SK-N-MC (cell line): ENCODE data around the gene RGS6.

Experiments
- DNase-seq: peaks from one replicate; pipeline ENCODE4 v3.0.0-alpha.2; 2011; ENCODE audit warnings: low read depth, low spot score
- H3K27ac ChIP-seq: fragments of 200-600 bp; sonication (generic); 2 replicates; pipeline ENCODE4 v1.5.1; 2016; ENCODE audit warnings: mixed run types
- H3K36me3 ChIP-seq: fragments of 200-600 bp; sonication (generic); 2 replicates; pipeline ENCODE4 v1.6.1; 2017; ENCODE audit warnings: antibody characterized with exemption, low read length, mixed read lengths; ENCODE audit not compliant: insufficient read depth
- H3K4me3 ChIP-seq: fragments of 200-600 bp; sonication (generic); 2 replicates; pipeline ENCODE4 v1.5.1; 2016
- H3K9ac ChIP-seq: fragments of 200-600 bp; sonication (generic); 2 replicates; pipeline ENCODE4 v1.8.0; 2017; ENCODE audit warnings: mixed run types, mixed read lengths; ENCODE audit not compliant: insufficient read length
- H3K9me3 ChIP-seq: fragments of 200-600 bp; sonication (generic); 2 replicates; pipeline ENCODE4 v1.6.1; 2017; ENCODE audit warnings: low read depth, mild to moderate bottlenecking, antibody characterized with exemption, low read length, moderate library complexity, mixed read lengths
- EZH2 ChIP-seq: fragments of 200-600 bp; sonication (generic); IDR thresholded peaks from one replicate; pipeline ENCODE4 v1.6.1; 2017; ENCODE audit warnings: antibody characterized with exemption
- FOXP2 ChIP-seq: optimal IDR thresholded peaks from 2 replicates; pipeline ENCODE3; 2011; ENCODE audit warnings: mild to moderate bottlenecking, moderate library complexity; ENCODE audit not compliant: insufficient read depth; ENCODE audit errors: extremely low read length, control extremely low read depth
- POLR2AphosphoS5 ChIP-seq: IDR thresholded peaks from 2 replicates; pipeline ENCODE4 v1.6.1; 2012; ENCODE audit warnings: mild to moderate bottlenecking, low read depth, low read length, borderline replicate concordance

RGS6 gene

DNA sequence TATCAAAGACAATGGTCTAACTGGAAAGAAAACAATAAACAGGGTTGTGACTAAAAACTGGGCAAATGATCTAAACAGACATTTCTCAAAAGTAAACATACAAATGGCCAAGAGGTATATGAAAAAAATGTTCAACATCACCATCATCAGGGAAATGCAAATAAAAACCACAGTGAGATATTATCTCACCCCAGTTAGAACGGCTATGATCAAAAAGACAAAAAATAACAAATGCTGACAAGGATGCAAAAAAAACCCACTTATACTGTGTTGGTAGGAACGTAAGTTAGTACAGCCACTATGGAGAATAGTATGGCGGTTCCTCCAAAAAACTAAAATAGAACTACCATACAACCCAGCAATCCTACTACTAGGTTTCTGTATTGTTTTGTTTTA lies 470.1 kb downstream of the RGS6 start:
- DNase-seq: no peak
- Histone ChIP-seq H3K36me3 (no peaks in the 10 kb centered on the region), H3K9ac (no peak overlapping the region), H3K9me3 (no peaks in the 10 kb centered on the region), H3K4me3 (no peak overlapping the region), H3K27ac (no peak overlapping the region)
- TF ChIP-seq FOXP2 (no peak), POLR2AphosphoS5 (no peak), EZH2 (no peak)

DNA sequence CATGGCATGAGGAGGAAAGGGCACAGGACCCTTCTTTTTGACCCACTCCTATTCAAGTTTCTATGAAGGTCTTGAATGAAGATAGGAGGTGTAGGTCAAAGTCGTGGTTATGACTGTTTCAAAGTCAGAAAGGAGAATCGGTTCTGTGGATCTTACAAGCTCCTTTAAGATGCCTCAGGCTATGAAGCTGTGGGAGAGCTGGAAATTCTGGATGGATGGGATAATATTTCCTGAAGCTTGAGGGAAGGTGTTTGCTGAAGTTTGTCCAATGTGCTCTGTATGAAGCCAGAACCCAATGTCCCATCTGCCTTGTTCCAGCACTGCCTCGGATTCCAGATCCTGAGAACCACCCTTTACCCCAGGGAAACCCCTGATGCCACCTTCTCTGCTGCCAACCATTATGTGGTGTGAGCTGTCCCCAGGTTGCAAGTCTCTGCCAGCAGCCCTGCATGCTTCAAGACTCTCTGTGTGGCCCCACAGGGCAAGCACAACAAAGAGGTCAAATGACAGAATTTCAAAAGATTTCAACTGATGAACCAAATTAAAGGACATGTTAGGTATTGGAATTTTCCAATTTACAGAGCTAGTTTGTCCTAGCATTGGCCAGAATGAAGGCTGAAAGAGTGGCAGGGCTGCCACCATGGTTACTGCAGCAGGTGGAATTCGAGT lies 472.0 kb downstream of the RGS6 start:
- Histone ChIP-seq H3K36me3 (no peaks in the 10 kb centered on the region), H3K9me3 (no peaks in the 10 kb centered on the region), H3K9ac (no peak overlapping the region), H3K4me3 (no peak overlapping the region), H3K27ac (no peak overlapping the region)
- DNase-seq: no peak
- TF ChIP-seq EZH2: no peak

DNA sequence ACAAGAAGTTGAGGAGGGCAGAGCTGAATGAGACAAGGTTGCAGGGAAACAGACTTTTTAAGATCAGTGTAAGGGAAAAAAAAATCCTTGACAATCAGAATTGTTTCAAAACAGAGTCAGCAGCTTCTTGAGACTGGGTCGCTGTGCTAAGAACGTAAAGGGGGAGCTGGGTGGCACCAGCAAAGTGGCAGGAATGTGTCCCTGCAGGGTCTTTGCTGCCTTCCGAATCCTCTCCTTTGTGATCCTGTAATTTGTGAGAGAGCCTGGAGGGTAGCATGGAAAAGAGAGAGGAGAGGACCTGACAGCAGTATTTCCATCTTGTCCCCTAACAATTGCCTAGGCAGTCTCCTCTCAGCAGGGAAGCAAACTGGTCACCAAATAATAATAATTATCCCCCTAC lies 472.8 kb downstream of the RGS6 start:
- no peak for TF ChIP-seq FOXP2
- TF ChIP-seq EZH2: no peak
- TF ChIP-seq POLR2AphosphoS5: no peak
- Histone ChIP-seq H3K27ac (no peak overlapping the region), H3K4me3 (no peak overlapping the region), H3K9me3 (no peaks in the 10 kb centered on the region), H3K9ac (no peak overlapping the region), H3K36me3 (no peaks in the 10 kb centered on the region)
- DNase-seq: no peak

DNA sequence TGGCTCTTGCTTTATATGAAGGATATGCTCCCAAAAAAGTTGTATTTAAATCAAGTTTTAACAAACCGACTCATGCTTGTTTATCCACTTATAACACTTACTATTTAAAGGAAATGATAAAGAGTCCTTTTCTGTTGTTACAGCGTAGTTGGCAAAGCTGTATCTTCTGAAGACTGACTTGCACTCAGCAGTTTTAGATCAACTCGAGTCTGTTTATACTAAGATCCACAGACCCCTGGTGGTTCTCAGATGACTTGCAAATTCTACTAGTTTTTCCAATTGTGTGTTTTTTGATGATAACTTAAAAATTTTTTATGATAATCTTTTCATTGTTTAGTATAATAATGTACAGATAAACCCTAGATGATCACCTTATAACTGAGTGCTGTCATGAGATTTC lies 475.8 kb downstream of the RGS6 start:
- Histone ChIP-seq H3K9me3 (no peaks in the 10 kb centered on the region), H3K9ac (no peak overlapping the region), H3K4me3 (no peak overlapping the region), H3K36me3 (no peaks in the 10 kb centered on the region), H3K27ac (no peak overlapping the region)
- TF ChIP-seq FOXP2 (no peak), EZH2 (no peak), POLR2AphosphoS5 (no peak)
- DNase-seq: no peak

DNA sequence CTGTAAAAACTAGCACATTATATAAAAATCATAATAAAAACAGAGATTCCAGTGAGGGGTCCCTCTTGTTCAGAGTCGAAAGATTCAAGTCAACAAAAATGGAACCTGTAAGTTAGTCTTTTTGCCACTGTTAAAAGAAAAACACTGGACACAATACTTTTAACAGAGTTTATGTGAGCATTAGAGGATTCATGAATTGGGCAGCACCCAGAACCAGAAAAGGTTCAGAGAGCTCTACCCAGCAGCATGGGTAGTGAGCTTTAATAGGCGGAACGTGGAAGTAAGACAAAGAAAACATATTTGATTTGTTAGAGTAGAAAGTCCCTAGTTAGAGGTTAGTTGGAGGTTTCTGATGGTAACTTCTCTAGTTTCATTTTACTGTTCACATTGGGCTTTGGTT lies 476.8 kb downstream of the RGS6 start:
- TF ChIP-seq FOXP2 (no peak), POLR2AphosphoS5 (no peak), EZH2 (no peak)
- Histone ChIP-seq H3K4me3 (no peak overlapping the region), H3K9ac (no peak overlapping the region), H3K27ac (no peak overlapping the region), H3K9me3 (no peaks in the 10 kb centered on the region), H3K36me3 (no peaks in the 10 kb centered on the region)
- no peak for DNase-seq

DNA sequence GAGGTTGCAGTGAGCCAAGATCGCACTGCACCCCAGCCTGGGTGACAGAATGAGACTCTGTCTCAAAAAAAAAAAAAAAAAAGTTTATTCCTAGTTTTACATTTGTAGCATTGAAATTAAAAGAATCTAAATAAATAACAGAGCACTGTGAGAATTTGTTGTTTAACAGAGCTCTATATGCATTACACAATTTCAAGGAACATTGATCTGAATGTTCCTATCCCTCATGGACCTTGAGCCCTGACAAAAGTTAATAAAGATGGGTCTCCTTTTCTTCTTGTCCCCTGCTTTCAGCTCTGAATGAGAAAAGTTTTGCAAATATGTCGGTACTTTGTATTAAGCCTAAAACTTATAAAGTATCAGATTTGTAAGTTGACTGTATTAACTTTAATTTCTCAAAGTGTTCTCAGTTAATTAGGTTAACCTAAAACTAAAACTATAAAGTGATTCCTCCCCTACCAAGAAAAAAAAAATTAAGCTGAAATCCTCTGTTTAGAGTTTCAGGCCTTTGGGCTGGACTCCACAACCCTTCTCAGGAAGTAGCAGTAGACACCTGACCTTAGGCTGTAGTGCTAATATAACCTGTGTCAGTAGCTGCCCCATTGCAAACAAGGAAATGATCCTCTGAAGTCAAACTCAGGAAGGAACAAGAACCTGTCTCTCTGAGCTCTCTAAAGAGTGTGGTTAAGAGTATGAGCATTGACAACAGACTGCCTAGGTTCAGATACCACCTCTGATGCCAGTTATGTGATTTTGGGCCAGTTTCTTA lies 484.0 kb downstream of the RGS6 start:
- Histone ChIP-seq H3K27ac (no peak overlapping the region), H3K36me3 (no peaks in the 10 kb centered on the region), H3K9ac (no peak overlapping the region), H3K9me3 (no peaks in the 10 kb centered on the region), H3K4me3 (no peak overlapping the region)
- no peak for DNase-seq
- no peak for TF ChIP-seq POLR2AphosphoS5
- no peak for TF ChIP-seq FOXP2
- TF ChIP-seq EZH2: no peak

DNA sequence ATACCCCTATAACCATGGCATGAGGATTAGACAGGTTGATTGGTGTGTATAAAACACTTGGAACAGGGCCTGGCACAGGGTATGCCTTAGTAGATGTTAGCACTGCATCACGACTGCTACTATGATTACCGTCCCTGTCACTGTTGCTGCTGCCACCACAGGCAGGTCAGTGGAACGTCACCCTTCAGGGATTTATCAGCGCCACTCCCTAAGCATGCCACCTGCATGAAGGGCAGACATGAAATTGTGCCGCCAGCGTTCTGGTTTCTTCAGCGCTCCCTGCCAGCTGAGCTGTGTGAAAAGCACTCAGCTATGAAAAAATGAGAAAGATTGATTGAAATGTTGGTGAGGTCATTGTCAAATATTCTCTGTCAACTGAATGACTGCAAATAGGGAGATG lies 484.7 kb downstream of the RGS6 start:
- Histone ChIP-seq H3K9ac (no peak overlapping the region), H3K27ac (no peak overlapping the region), H3K4me3 (no peak overlapping the region), H3K9me3 (no peaks in the 10 kb centered on the region), H3K36me3 (no peaks in the 10 kb centered on the region)
- no peak for DNase-seq
- TF ChIP-seq POLR2AphosphoS5 (no peak), FOXP2 (no peak), EZH2 (no peak)

DNA sequence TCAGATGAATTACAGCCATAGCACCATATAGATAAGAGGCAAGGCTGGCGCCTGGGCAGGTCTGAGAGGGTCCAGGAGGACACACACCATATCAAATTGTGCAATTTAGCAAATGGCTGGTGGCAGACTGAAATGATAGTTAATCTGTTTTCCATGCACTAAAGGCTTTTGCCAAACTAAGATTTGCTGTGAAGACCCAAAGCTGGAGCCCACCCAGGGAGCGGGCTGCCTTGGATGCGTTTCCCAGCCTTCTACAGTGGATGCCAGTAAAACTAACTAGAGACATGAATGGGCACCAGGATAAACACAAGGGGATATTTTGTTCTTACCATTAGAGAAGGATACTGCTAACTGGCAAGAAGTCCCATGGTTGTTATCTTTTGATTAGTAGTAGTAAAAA lies 486.6 kb downstream of the RGS6 start:
- Histone ChIP-seq H3K36me3 (no peaks in the 10 kb centered on the region), H3K4me3 (no peak overlapping the region), H3K9me3 (no peaks in the 10 kb centered on the region), H3K9ac (no peak overlapping the region), H3K27ac (no peak overlapping the region)
- DNase-seq: no peak
- TF ChIP-seq POLR2AphosphoS5: no peak
- TF ChIP-seq FOXP2: no peak
- no peak for TF ChIP-seq EZH2
